Keratinocyte (primary cell): ENCODE data around the gene NT5DC1. TPM values are rescaled to one million over a fixed set of nuclear protein-coding genes. Genes with fewer than 3 reads are reported as not detected.
A peak's percentile ranks its signal among the peaks of the same experiment; 100 is the strongest.

Experiments
- DNase-seq: peaks from one replicate; pipeline ENCODE4 v3.0.0-alpha.2; 2011; ENCODE audit warnings: low read depth, missing footprints, low spot score
- FAIRE-seq: peaks from 2 replicates; lab custom pipeline; 2011; peaks lifted over from hg19 to GRCh38; lab: Jason Lieb, UNC
- H2AFZ ChIP-seq: 2 replicates; pipeline ENCODE4 v1.6.0; 2012; ENCODE audit warnings: low read length, control low read depth, inconsistent platforms; ENCODE audit not compliant: control insufficient read depth
- H3K27ac ChIP-seq: 2 replicates; pipeline ENCODE4 v1.5.1; 2011; ENCODE audit warnings: low read length; ENCODE audit not compliant: control insufficient read depth, insufficient read depth
- H3K27me3 ChIP-seq: 3 replicates; pipeline ENCODE4 v1.6.0; 2011; ENCODE audit warnings: low read length; ENCODE audit not compliant: control insufficient read depth, insufficient read depth; ENCODE audit errors: extremely low read depth
- H3K36me3 ChIP-seq, 2 experiments: 2 replicates in 1 of 2; 3 replicates in 1 of 2; pipeline ENCODE4 v1.5.1; 2011; ENCODE audit warnings: low read length in 2 of 2, mild to moderate bottlenecking in 1 of 2; ENCODE audit not compliant: control insufficient read depth in 2 of 2, insufficient read depth in 2 of 2; ENCODE audit errors: extremely low read depth in 1 of 2
- H3K4me1 ChIP-seq: 3 replicates; pipeline ENCODE4 v1.5.1; 2011; ENCODE audit warnings: low read length; ENCODE audit not compliant: control insufficient read depth, insufficient read depth; ENCODE audit errors: extremely low read depth
- H3K4me2 ChIP-seq: 3 replicates; pipeline ENCODE4 v1.6.0; 2011; ENCODE audit warnings: low read depth, low read length; ENCODE audit not compliant: control insufficient read depth, insufficient read depth; ENCODE audit errors: extremely low read depth
- H3K4me3 ChIP-seq, 3 experiments: fragments of 200-600 bp in 1 of 3; sonication (generic) in 1 of 3; 2 replicates in 2 of 3; 3 replicates in 1 of 3; pipeline ENCODE4 v1.5.1; 2011 to 2016; ENCODE audit warnings: low read length in 3 of 3, mild to moderate bottlenecking in 3 of 3, control low read depth in 2 of 3, inconsistent platforms in 1 of 3, low read depth in 1 of 3, mixed read lengths in 1 of 3, mixed run types in 1 of 3, moderate library complexity in 1 of 3; ENCODE audit not compliant: control insufficient read depth in 2 of 3, insufficient read depth in 2 of 3; ENCODE audit errors: extremely low read depth in 1 of 3
- H3K79me2 ChIP-seq: 2 replicates; pipeline ENCODE4 v1.6.0; 2012; ENCODE audit warnings: low read length; ENCODE audit not compliant: control insufficient read depth, insufficient read depth
- H3K9ac ChIP-seq: 3 replicates; pipeline ENCODE4 v1.6.0; 2011; ENCODE audit warnings: low read length; ENCODE audit not compliant: control insufficient read depth, insufficient read depth; ENCODE audit errors: extremely low read depth
- H3K9me1 ChIP-seq: 3 replicates; pipeline ENCODE4 v1.6.0; 2011; ENCODE audit warnings: low read length; ENCODE audit not compliant: control insufficient read depth, insufficient read depth; ENCODE audit errors: extremely low read depth
- H3K9me3 ChIP-seq: 2 replicates; pipeline ENCODE4 v1.5.1; 2012; ENCODE audit warnings: low read depth, low read length; ENCODE audit not compliant: control insufficient read depth
- H4K20me1 ChIP-seq: 3 replicates; pipeline ENCODE4 v1.6.0; 2011; ENCODE audit warnings: low read length; ENCODE audit not compliant: control insufficient read depth, insufficient read depth; ENCODE audit errors: extremely low read depth
- EZH2 ChIP-seq: IDR thresholded peaks from one replicate; pipeline ENCODE4 v1.6.1; 2012; ENCODE audit warnings: inconsistent platforms, mild to moderate bottlenecking, low read length, moderate library complexity
- dilution Hi-C: fragments of 300-500 bp; cut with MboI; formaldehyde crosslinking; loops from one replicate; pipeline ENCODE4 v1.7.0; 2020; ENCODE audit warnings: low sequenced_read_pairs; ENCODE audit not compliant: extremely low pct_ligation_motif_present
- polyA plus RNA-seq, 5 experiments: library from polyadenylated mRNA; depleted of rRNA in 3 of 5; stranded (reverse) in 3 of 5; stranded (forward) in 1 of 5; unstranded in 1 of 5; fragments of >200 nt; gene quantifications; 1 replicate in 1 of 5; 2 replicates in 3 of 5; 3 replicates in 1 of 5; pipeline versions ENCODE4 v1.2.1 to v1.2.3, GENCODE V29; 2011 to 2012; ENCODE audit warnings: missing spikeins in 2 of 5, low read depth in 1 of 5, low replicate concordance in 1 of 5
- TF ChIP-seq, protein P1 (sequence below), 3 experiments: IDR thresholded peaks in 1 of 3; conservative IDR thresholded peaks in 1 of 3; optimal IDR thresholded peaks in 1 of 3; 2 replicates in 2 of 3; 3 replicates in 1 of 3; pipeline versions ENCODE3 to v1.5.1; 2011; ENCODE audit warnings: low read length in 3 of 3, mild to moderate bottlenecking in 3 of 3, moderate library complexity in 2 of 3, control low read depth in 1 of 3, inconsistent platforms in 1 of 3; ENCODE audit not compliant: insufficient read depth in 2 of 3; ENCODE audit errors: extremely low read depth in 1 of 3

NT5DC1 gene
- polyA plus RNA-seq, 1 donor (not counting 4 experiments of a cell fraction or from before 2014, with no cell fraction given): 31.2 TPM

DNA sequence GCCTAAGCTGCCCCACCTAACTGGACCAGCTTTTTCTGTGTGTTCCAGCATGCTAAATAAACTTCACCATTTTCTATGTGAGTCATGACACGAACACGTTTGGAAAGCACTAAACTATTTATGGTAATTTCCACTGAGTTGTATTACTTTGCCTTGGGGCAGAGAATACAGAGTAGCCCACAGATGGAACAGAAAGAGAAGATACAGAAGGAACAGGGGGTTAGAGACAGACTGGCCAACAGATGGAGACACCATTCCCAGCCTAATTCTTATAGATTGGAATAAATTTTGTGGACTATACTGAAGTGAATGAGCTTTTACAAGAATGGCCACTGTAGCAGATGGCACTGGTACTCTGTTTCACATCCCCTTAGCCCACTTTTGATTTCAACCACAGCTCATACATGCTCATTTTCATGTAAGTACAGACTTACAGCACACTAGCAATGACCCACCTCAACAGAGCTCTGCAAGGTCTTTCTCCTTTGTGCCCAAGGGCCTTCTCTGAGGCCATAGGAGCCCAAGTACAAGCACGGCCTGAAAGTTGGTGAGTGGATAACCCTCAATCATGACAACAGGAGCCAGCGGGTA is 13.1 kb upstream of the NT5DC1 start:
- no peaks in the 10 kb centered on the region for H3K36me3 ChIP-seq
- no peaks in the 10 kb centered on the region for H3K27me3 ChIP-seq
- no peak overlapping the region for H2AFZ ChIP-seq
- no peaks in the 10 kb centered on the region for H3K9me1 ChIP-seq
- H3K79me2 ChIP-seq: no peaks in the 10 kb centered on the region
- FAIRE-seq: peak; percentile 75
- peak overlapping the region; percentile 22 for H3K4me2 ChIP-seq
- H3K4me1 ChIP-seq: peaks cover 15% of the 10 kb centered on the region
- dilution Hi-C loops: no loop called here
- no peak overlapping the region for H3K4me3 ChIP-seq
- TF ChIP-seq EZH2: no peak
- TF ChIP-seq, protein P1, sequence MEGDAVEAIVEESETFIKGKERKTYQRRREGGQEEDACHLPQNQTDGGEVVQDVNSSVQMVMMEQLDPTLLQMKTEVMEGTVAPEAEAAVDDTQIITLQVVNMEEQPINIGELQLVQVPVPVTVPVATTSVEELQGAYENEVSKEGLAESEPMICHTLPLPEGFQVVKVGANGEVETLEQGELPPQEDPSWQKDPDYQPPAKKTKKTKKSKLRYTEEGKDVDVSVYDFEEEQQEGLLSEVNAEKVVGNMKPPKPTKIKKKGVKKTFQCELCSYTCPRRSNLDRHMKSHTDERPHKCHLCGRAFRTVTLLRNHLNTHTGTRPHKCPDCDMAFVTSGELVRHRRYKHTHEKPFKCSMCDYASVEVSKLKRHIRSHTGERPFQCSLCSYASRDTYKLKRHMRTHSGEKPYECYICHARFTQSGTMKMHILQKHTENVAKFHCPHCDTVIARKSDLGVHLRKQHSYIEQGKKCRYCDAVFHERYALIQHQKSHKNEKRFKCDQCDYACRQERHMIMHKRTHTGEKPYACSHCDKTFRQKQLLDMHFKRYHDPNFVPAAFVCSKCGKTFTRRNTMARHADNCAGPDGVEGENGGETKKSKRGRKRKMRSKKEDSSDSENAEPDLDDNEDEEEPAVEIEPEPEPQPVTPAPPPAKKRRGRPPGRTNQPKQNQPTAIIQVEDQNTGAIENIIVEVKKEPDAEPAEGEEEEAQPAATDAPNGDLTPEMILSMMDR (optimal IDR thresholded peaks at IDR 0.05 in 1 of 3, IDR thresholded peaks at IDR 0.05 in 1 of 3, conservative IDR thresholded peaks at IDR 0.05 in 1 of 3; ENCODE audit: extremely low read depth in 1 of 3, insufficient read depth in 2 of 3, low read length in 3 of 3): peak in 1 of 3 experiments; percentile 34
- no peak overlapping the region for H3K27ac ChIP-seq
- no peak overlapping the region for H3K9ac ChIP-seq
- no peak for DNase-seq
- H3K9me3 ChIP-seq: no peaks in the 10 kb centered on the region
- H4K20me1 ChIP-seq: no peaks in the 10 kb centered on the region

DNA sequence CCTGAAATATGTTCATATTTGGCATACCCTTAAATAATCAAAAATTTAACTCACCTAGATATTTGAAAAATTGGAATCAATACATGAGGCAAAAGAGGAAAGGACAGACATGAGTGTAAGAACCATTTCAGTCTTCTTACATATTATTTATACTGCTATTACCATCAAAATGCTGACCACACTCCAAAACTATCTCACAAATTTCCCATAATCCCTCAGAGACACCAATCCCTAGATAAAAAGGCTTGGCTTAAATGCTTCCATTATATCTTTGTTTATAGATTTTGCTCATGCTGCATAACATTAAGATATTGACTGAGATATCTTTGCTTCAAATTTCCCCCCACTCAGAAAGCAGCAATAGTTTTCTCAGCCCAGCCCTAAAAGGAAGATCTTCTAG is 11.7 kb upstream of the NT5DC1 start:
- no peak overlapping the region for H3K27ac ChIP-seq
- TF ChIP-seq EZH2: no peak
- TF ChIP-seq, protein P1 (optimal IDR thresholded peaks at IDR 0.05 in 1 of 3, IDR thresholded peaks at IDR 0.05 in 1 of 3, conservative IDR thresholded peaks at IDR 0.05 in 1 of 3; ENCODE audit: extremely low read depth in 1 of 3, insufficient read depth in 2 of 3, low read length in 3 of 3): no peak
- H3K9me1 ChIP-seq: no peaks in the 10 kb centered on the region
- peaks cover 15% of the 10 kb centered on the region for H3K4me1 ChIP-seq
- DNase-seq (no peak), FAIRE-seq (no peak)
- H3K4me3 ChIP-seq: no peak overlapping the region
- H3K36me3 ChIP-seq: no peaks in the 10 kb centered on the region
- no peaks in the 10 kb centered on the region for H4K20me1 ChIP-seq
- no peaks in the 10 kb centered on the region for H3K9me3 ChIP-seq
- no peaks in the 10 kb centered on the region for H3K79me2 ChIP-seq
- no peak overlapping the region for H2AFZ ChIP-seq
- H3K27me3 ChIP-seq: no peaks in the 10 kb centered on the region
- no peak overlapping the region for H3K9ac ChIP-seq
- dilution Hi-C loops: no loop called here
- H3K4me2 ChIP-seq: no peak overlapping the region
